K562 (cell line): ENCODE results near the gene FSTL4. TPM values are rescaled to one million over a fixed set of nuclear protein-coding genes. Genes with fewer than 3 reads are reported as not detected.

Experiments used
- ATAC-seq: fragments of 200-7000 bp; cut with Tn5 transposase; 3 replicates; pipeline ENCODE4 v1.9.1; 2020; ENCODE audit warnings: moderate library complexity
- BruUV-seq: library from RNA; stranded (reverse); fragments of 400-500 nt; replicated peaks from 2 replicates; lab custom pipeline; 2021; lab: Mats Ljungman, UMichigan
- CTCF ChIA-PET: fragments of 300-600 bp; formaldehyde crosslinking; extraction: SDS; loops from one replicate; lab custom pipeline; 2021; ENCODE audit warnings: low intra/inter-chr PET ratio; lab: Yijun Ruan, JAX
- POLR2A ChIA-PET: fragments of 300-600, 350-650 bp; sonication (Branson Sonifier 250); formaldehyde crosslinking; extraction: SDS; loops from one replicate; lab custom pipeline; 2021; ENCODE audit warnings: antibody characterized with exemption, inconsistent platforms; lab: Yijun Ruan, JAX
- DNase-seq, 4 experiments: peaks; one replicate each; pipeline versions ENCODE4 v3.0.0 to v3.0.0-alpha.2; 2011 to 2018; ENCODE audit warnings: low spot score in 3 of 4, mixed read lengths in 3 of 4; ENCODE audit errors: extremely low read depth in 1 of 4
- FAIRE-seq: peaks from 2 replicates; lab custom pipeline; 2011; peaks lifted over from hg19 to GRCh38; lab: Jason Lieb, UNC
- H2AFZ ChIP-seq: 2 replicates; pipeline ENCODE4 v1.6.0; 2011; ENCODE audit warnings: low read depth, low read length, control low read depth, inconsistent platforms
- H3K27ac ChIP-seq: fragments of 200-600 bp; 3 replicates; pipeline ENCODE4 v1.8.0; 2011; ENCODE audit warnings: low read depth, mild to moderate bottlenecking, control low read depth, inconsistent platforms, low read length, moderate library complexity, mixed read lengths; ENCODE audit errors: extremely low read depth
- H3K27me3 ChIP-seq, 2 experiments: fragments of 300-600 bp in 1 of 2; 2 replicates in 1 of 2; 3 replicates in 1 of 2; pipeline versions ENCODE4 v1.6.0 to v1.8.0; 2011; ENCODE audit warnings: inconsistent platforms in 2 of 2, low read length in 2 of 2, mild to moderate bottlenecking in 1 of 2, mixed read lengths in 1 of 2, moderate library complexity in 1 of 2; ENCODE audit not compliant: control insufficient read depth in 2 of 2, insufficient read depth in 2 of 2
- H3K36me3 ChIP-seq: fragments of 300-600 bp; 3 replicates; pipeline ENCODE4 v1.8.0; 2011; ENCODE audit warnings: mild to moderate bottlenecking, low read length, inconsistent platforms; ENCODE audit not compliant: control insufficient read depth, insufficient read depth
- H3K4me1 ChIP-seq, 2 experiments: fragments of 200-600 bp in 1 of 2; replicated peaks in 1 of 2; 2 replicates in 1 of 2; 3 replicates in 1 of 2; pipeline versions ENCODE4 v1.5.1 to v1.8.0; 2011; ENCODE audit warnings: inconsistent platforms in 2 of 2, low read length in 2 of 2, mild to moderate bottlenecking in 1 of 2, mixed read lengths in 1 of 2, moderate library complexity in 1 of 2; ENCODE audit not compliant: control insufficient read depth in 2 of 2, insufficient read depth in 2 of 2
- H3K4me2 ChIP-seq: 2 replicates; pipeline ENCODE4 v1.6.1; 2011; ENCODE audit warnings: low read length, control low read depth, inconsistent platforms, mixed read lengths; ENCODE audit not compliant: insufficient read depth
- H3K4me3 ChIP-seq: fragments of 200-600 bp; sonication (generic), shearing (Covaris generic); 2 replicates; pipeline ENCODE4 v1.5.1; 2016; ENCODE audit warnings: control low read depth, inconsistent platforms
- H3K79me2 ChIP-seq: fragments of 200-600 bp; 3 replicates; pipeline ENCODE4 v1.8.0; 2011; ENCODE audit warnings: low read length, inconsistent platforms; ENCODE audit not compliant: control insufficient read depth, insufficient read depth
- H3K9ac ChIP-seq, 2 experiments: 2 replicates each; pipeline versions ENCODE4 v1.6.0 to v1.6.1; 2011; ENCODE audit warnings: low read depth in 2 of 2, low read length in 2 of 2, control low read depth in 1 of 2, inconsistent platforms in 1 of 2, mild to moderate bottlenecking in 1 of 2, mixed read lengths in 1 of 2; ENCODE audit not compliant: insufficient read depth in 1 of 2
- H3K9me1 ChIP-seq: one replicate; pipeline ENCODE4 v1.6.0; 2011; ENCODE audit warnings: inconsistent platforms, mild to moderate bottlenecking, low read length, moderate library complexity; ENCODE audit not compliant: control insufficient read depth, insufficient read depth
- H3K9me3 ChIP-seq: replicated peaks from 2 replicates; pipeline ENCODE4 v1.5.1; 2011; ENCODE audit warnings: low read depth, low read length, inconsistent platforms; ENCODE audit not compliant: control insufficient read depth, insufficient read depth
- H4K20me1 ChIP-seq: replicated peaks from 2 replicates; pipeline ENCODE4 v1.6.1; 2011; ENCODE audit warnings: low read length, inconsistent platforms, mixed read lengths; ENCODE audit not compliant: control insufficient read depth, insufficient read depth
- HIVEP1 ChIP-seq: fragments of 250-450 bp; sonication (Bioruptor Pico); IDR thresholded peaks from 2 replicates; pipeline ENCODE4 v1.4.0; 2020; ENCODE audit warnings: mild to moderate bottlenecking
- SAP30 ChIP-seq: fragments of 200-600 bp; sonication (generic); IDR thresholded peaks from 2 replicates; pipeline ENCODE4 v1.6.1; 2012; ENCODE audit warnings: borderline replicate concordance, low read depth, mild to moderate bottlenecking, moderate library complexity, low read length, control low read depth, inconsistent platforms; ENCODE audit not compliant: insufficient read depth, poor library complexity, severe bottlenecking
- THRA ChIP-seq: fragments of 450-650 bp; IDR thresholded peaks from 2 replicates; pipeline ENCODE4 v1.6.1; 2017; ENCODE audit warnings: mild to moderate bottlenecking, moderate library complexity
- ZNF140 ChIP-seq: fragments of 250-450 bp; sonication (Bioruptor Pico); IDR thresholded peaks from 2 replicates; pipeline ENCODE4 v1.8.0; 2021; ENCODE audit warnings: moderate library complexity, mild to moderate bottlenecking, inconsistent platforms
- ZNF263 ChIP-seq: sonication (generic); formaldehyde crosslinking; IDR thresholded peaks from 2 replicates; pipeline ENCODE4 v1.8.0; 2022; ENCODE audit warnings: mild to moderate bottlenecking, missing genetic modification reagents, borderline replicate concordance
- ZNF280A ChIP-seq: fragments of 450-650 bp; IDR thresholded peaks from 2 replicates; pipeline ENCODE4 v1.6.1; 2018; ENCODE audit warnings: mild to moderate bottlenecking, low read depth; ENCODE audit not compliant: partially characterized antibody
- ZNF644 ChIP-seq: fragments of 200-800 bp; sonication (Bioruptor generic); IDR thresholded peaks from 2 replicates; pipeline ENCODE4 v1.6.1; 2016; ENCODE audit warnings: low read depth, missing genetic modification characterization, missing compliant biosample characterization
- WGBS: fragments of 100-300 bp; shearing (Covaris generic); methylation state at CpG from one replicate; pipeline ENCODE4 v1.1.6; 2016; ENCODE audit warnings: low coverage, mixed read lengths; ENCODE audit not compliant: insufficient coverage; ENCODE audit errors: missing lambda C conversion rate; 5-methylcytosine and 5-hydroxymethylcytosine counted together
- in situ Hi-C: fragments of 300-500 bp; cut with MboI; formaldehyde crosslinking; loops from 4 replicates; pipeline ENCODE4 v1.15.0; 2018; ENCODE audit warnings: inconsistent platforms, mixed read lengths
- intact Hi-C: fragments of 100-400 bp; cut with micrococcal nuclease; formaldehyde crosslinking; loops from 2 replicates; pipeline ENCODE4 v1.14.2; 2022
- polyA plus RNA-seq, 8 experiments: library from polyadenylated mRNA; depleted of rRNA in 4 of 8; stranded (reverse) in 5 of 8; unstranded in 3 of 8; fragments of >200 nt; fragmentation: Nextera tagmentation in 2 of 8; fragmentation: Illumina TruSeq in 1 of 8; extraction: Ambion mirVana in 2 of 8; extraction: Trizol in 1 of 8; gene quantifications; 2 replicates each; pipeline versions ENCODE4 v1.2.1 to v1.2.3, GENCODE V29; 2011 to 2014; ENCODE audit warnings: inconsistent platforms in 1 of 8, missing spikeins in 1 of 8
- total RNA-seq, 7 experiments: library from RNA; depleted of rRNA in 6 of 7; stranded (reverse); fragments of >200 nt in 6 of 7; fragmentation: Illumina TruSeq in 2 of 7; extraction: Trizol in 2 of 7; gene quantifications; 2 replicates each; pipeline versions ENCODE4 v1.2.1 to v1.2.3, GENCODE V29; 2011 to 2021; ENCODE audit warnings: low replicate concordance in 1 of 7

FSTL4 gene
- total and polyA plus RNA-seq, 9 of the 15 experiments (the other 6 are each of a cell fraction or from before 2014, with no cell fraction given), result 0.08 to 0.18 (median 0.10) TPM; not detected in 5

GRCh38 chr5:133508845-133509741 lies 103.2 kb downstream of the FSTL4 start:
- CTCF ChIA-PET, result no interaction called here
- POLR2A ChIA-PET, result interaction anchor here (0.8 to 1.6 kb wide), 2 partner anchors 11 to 31 kb away, joined by 3 to 5 read pairs; no protein-coding TSS in a partner anchor
- no TSS peak for BruUV-seq
- ATAC-seq, result no peak
- intact Hi-C loops, result no loop called here
- no peaks in the 10 kb centered on the region for H3K9me3 ChIP-seq
- no peaks in the 10 kb centered on the region for H4K20me1 ChIP-seq
- 0 out of 2 replicates have a peak overlapping the region, but pooled peaks have one; percentile 82 for H2AFZ ChIP-seq
- H3K4me1 ChIP-seq, result peaks cover 3 to 14% of the 10 kb centered on the region in 2 experiments; a peak in 3 of 5 replicates
- whole genome bisulfite sequencing, result 81% methylated on average over 3 of the region's 3 CpGs
- TF ChIP-seq HIVEP1 (CRISPR knock-in tag) (no peak), ZNF140 (CRISPR knock-in tag) (no peak), SAP30 (no peak), ZNF644 (tag) (0 out of 2 replicates have a peak, but pooled peaks have one; percentile 3), THRA (no peak), ZNF280A (no peak), ZNF263 (CRISPR knock-in tag) (no peak)
- H3K79me2 ChIP-seq, result no peaks in the 10 kb centered on the region
- no peak overlapping the region for H3K27ac ChIP-seq
- no peak overlapping the region for H3K4me2 ChIP-seq
- H3K9me1 ChIP-seq, result no peaks in the 10 kb centered on the region
- in situ Hi-C loops, result no loop called here
- no peak overlapping the region for H3K4me3 ChIP-seq
- DNase-seq, result no peak
- H3K36me3 ChIP-seq, result no peaks in the 10 kb centered on the region
- no peak overlapping the region for H3K9ac ChIP-seq
- peaks cover 9 to 15% of the 10 kb centered on the region in 2 experiments; a peak in 4 of 5 replicates for H3K27me3 ChIP-seq
- FAIRE-seq, result no peak
